Neural cell (in vitro differentiated cells): ENCODE measurements around the gene IL31.

Source experiments
- SMC3 ChIP-seq: fragments of 450-650 bp; conservative IDR thresholded peaks from 2 replicates; pipeline ENCODE4 v1.6.1; 2014; ENCODE audit warnings: antibody characterized with exemption, mild to moderate bottlenecking, moderate library complexity; ENCODE audit not compliant: poor library complexity
- TF ChIP-seq, protein P1 (sequence below): fragments of 450-650 bp; IDR thresholded peaks from 2 replicates; pipeline ENCODE4 v1.5.1; 2014; ENCODE audit warnings: antibody characterized with exemption, mild to moderate bottlenecking, moderate library complexity; ENCODE audit not compliant: poor library complexity, severe bottlenecking

DNA sequence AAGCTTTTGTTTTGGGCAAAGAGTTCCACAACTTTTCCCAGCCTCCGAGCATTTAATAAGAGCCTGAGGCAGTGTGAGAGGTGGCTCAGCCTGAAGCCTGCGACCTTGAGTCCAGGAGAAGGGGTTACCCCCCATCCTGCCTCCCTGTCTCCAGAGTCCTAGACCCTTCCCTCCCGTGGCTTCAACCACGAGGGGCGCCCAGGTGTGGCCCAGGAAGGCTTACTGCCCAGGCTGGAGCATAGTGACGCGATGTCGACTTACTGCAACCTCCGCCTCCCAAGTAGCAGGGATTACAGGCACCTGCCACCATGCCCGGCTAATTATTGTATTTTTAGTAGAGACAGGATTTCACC is 9.5 kb upstream of the IL31 start:
- TF ChIP-seq, protein P1, sequence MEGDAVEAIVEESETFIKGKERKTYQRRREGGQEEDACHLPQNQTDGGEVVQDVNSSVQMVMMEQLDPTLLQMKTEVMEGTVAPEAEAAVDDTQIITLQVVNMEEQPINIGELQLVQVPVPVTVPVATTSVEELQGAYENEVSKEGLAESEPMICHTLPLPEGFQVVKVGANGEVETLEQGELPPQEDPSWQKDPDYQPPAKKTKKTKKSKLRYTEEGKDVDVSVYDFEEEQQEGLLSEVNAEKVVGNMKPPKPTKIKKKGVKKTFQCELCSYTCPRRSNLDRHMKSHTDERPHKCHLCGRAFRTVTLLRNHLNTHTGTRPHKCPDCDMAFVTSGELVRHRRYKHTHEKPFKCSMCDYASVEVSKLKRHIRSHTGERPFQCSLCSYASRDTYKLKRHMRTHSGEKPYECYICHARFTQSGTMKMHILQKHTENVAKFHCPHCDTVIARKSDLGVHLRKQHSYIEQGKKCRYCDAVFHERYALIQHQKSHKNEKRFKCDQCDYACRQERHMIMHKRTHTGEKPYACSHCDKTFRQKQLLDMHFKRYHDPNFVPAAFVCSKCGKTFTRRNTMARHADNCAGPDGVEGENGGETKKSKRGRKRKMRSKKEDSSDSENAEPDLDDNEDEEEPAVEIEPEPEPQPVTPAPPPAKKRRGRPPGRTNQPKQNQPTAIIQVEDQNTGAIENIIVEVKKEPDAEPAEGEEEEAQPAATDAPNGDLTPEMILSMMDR = no peak
- no peak for TF ChIP-seq SMC3
